ENCODE data around the gene GABRD.

DNA sequence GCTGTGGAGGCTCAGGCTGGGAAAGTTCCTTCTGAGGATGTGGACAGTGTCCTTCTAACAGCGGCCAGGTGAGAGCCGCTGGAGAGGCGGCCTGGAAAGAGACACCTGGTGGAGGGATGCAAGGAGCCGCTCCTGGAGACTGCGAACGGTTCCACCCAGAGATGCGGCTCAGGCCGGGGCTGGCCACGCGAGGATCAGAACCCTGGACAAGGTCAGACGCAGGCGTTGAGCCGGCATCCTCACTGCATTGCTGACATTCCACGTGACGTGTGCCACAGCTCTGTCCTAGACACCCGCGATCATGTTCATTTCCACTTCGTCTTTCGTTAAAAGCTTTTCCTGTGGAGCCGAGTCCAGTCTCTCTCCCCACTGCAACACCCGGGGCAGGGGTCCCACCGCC, 44.3 kb upstream of the GABRD start:
- no peak for TF ChIP-seq POLR2AphosphoS5 (IDR thresholded peaks at IDR 0.05; ENCODE audit: low read depth, low read length)
- TF ChIP-seq POLR2A (IDR thresholded peaks at IDR 0.05; ENCODE audit: low read depth, low read length), result no peak
- no peak for TF ChIP-seq TAF1 (IDR thresholded peaks at IDR 0.05; ENCODE audit: low read depth, low read length)

Data from GM12891 (cell line).